Ovary (tissue), 9 donors: Measurements from ENCODE around the gene PLXNA2. TPM values are rescaled to one million over a fixed set of nuclear protein-coding genes. Genes with fewer than 3 reads are reported as not detected.
A peak's percentile ranks its signal among the peaks of the same experiment; 100 is the strongest.

Experiments used
- DNase-seq, 5 donors: peaks; one replicate each; pipeline ENCODE4 v3.0.0-alpha.2; 2019 to 2020
- H3K27ac ChIP-seq, 2 donors: fragments of 200-600 bp; one replicate each; pipeline versions ENCODE4 v1.5.1 to v1.8.0; 2019 to 2022
- H3K27me3 ChIP-seq: fragments of 200-600 bp; one replicate; pipeline ENCODE4 v1.8.0; 2022
- H3K36me3 ChIP-seq: fragments of 200-600 bp; sonication (generic); one replicate; pipeline ENCODE4 v1.5.1; 2019
- H3K4me1 ChIP-seq: one replicate; pipeline ENCODE4 v1.8.1; 2013; ENCODE audit warnings: mild to moderate bottlenecking, moderate library complexity; ENCODE audit not compliant: insufficient read depth
- H3K4me3 ChIP-seq: fragments of 200-600 bp; sonication (generic); one replicate; pipeline ENCODE4 v1.5.1; 2017
- H3K9me3 ChIP-seq, 2 donors: fragments of 200-600 bp in 1 of 2; sonication (generic) in 1 of 2; one replicate each; pipeline versions ENCODE4 v1.5.1 to v1.8.1; 2013 to 2019; ENCODE audit warnings: mild to moderate bottlenecking in 1 of 2, moderate library complexity in 1 of 2
- CTCF ChIP-seq, 3 donors: fragments of 450-650 bp in 2 of 3; fragments of 200-600 bp in 1 of 3; IDR thresholded peaks; one replicate each; pipeline versions ENCODE4 v1.5.1 to v1.8.0; 2016 to 2022; ENCODE audit warnings: antibody characterized with exemption in 3 of 3, mild to moderate bottlenecking in 1 of 3
- EP300 ChIP-seq: sonication (generic); formaldehyde crosslinking; IDR thresholded peaks from one replicate; pipeline ENCODE4 v1.6.1; 2017; ENCODE audit warnings: antibody characterized with exemption
- POLR2A ChIP-seq: fragments of 450-650 bp; IDR thresholded peaks from one replicate; pipeline ENCODE4 v1.6.1; 2017; ENCODE audit warnings: antibody characterized with exemption, mild to moderate bottlenecking, moderate library complexity
- WGBS, 3 donors: extraction: QIAGEN DNeasy Blood & Tissue Kit in 1 of 3; methylation state at CpG; one replicate each; pipeline versions ENCODE4 v1.1.5 to v1.1.7; 2013 to 2017; 5-methylcytosine and 5-hydroxymethylcytosine counted together
- intact Hi-C, 4 donors: fragments of 100-400 bp; cut with DNase I; formaldehyde crosslinking; loops; one replicate each; pipeline versions ENCODE4 v1.11.0 to v1.15.1; 2022 to 2023
- polyA plus RNA-seq, 2 donors: library from polyadenylated mRNA; stranded (reverse); fragments of 200-250 nt in 1 of 2; fragments of 350-450 nt in 1 of 2; fragmentation: Illumina TruSeq in 1 of 2; extraction: RNeasy Lipid Tissue Mini Kit (QIAGEN cat#74804) in 1 of 2; gene quantifications; one replicate each; pipeline ENCODE4 v1.2.3, GENCODE V29; 2013 to 2014
- total RNA-seq, 7 donors: library from RNA; depleted of rRNA in 2 of 7; stranded (reverse); fragments of >200 nt in 2 of 7; fragmentation: NEBNext Ultra II Directional in 3 of 7; extraction: Animal tissue kit (Norgen Biotek cat#: 25700) in 3 of 7; gene quantifications; one replicate each; pipeline versions ENCODE4 v1.1.0 to v1.2.4, GENCODE V29; 2016 to 2023
- donor health status: DM: no; HTN: no; CAD: no; lungs with moderate emphysema.
- donor health status: DM: no; HTN: no; CAD: no.
- donor health status: Bipolar disorder and iron deficiency.
- donor health status: DM: yes; HTN: yes; CAD: no.
- donor health status: DM: no; HTN: no; CAD: no.
- donor health status: DM: yes; HTN: yes; CAD: no.

The PLXNA2 gene
- total and polyA plus RNA-seq, 9 donors = 10.7 to 71.5 (median 44.0) TPM

- DNase-seq = peak in 2 of 5 donors; percentile 19 to 39
- Histone ChIP-seq H3K27ac (peak overlapping the region in 1 of 2 donors; percentile 86), H3K9me3 (no peaks in the 10 kb centered on the region), H3K4me3 (no peak overlapping the region), H3K36me3 (no peaks in the 10 kb centered on the region), H3K4me1 (peaks cover 16% of the 10 kb centered on the region), H3K27me3 (no peaks in the 10 kb centered on the region)
- TF ChIP-seq POLR2A = no peak
- TF ChIP-seq CTCF (IDR thresholded peaks at IDR 0.05) = no peak
- no peak for TF ChIP-seq EP300
- intact Hi-C loops = loop anchor here in 1 of 4 donors (5.0 kb wide), 1 partner anchor 211 kb away; the partner anchor contains the start of gene PLXNA2
- WGBS, 3 donors = 65 to 71% (median 68%) methylated on average over 10 of the region's 10 CpGs
Measured at GRCh38 chr1:208031316-208031931, 212.8 kb downstream of the PLXNA2 start.

GRCh38 chr1:208030288-208031091, 213.7 kb downstream of the PLXNA2 start:
- intact Hi-C loops = loop anchor here in 1 of 4 donors (5.0 kb wide), 1 partner anchor 212 kb away; the partner anchor contains the start of gene PLXNA2
- peaks cover 16% of the 10 kb centered on the region for H3K4me1 ChIP-seq
- peak; percentile 63 to 84 (median 79) for DNase-seq
- H3K36me3 ChIP-seq = no peaks in the 10 kb centered on the region
- H3K27me3 ChIP-seq = no peaks in the 10 kb centered on the region
- H3K27ac ChIP-seq = peak overlapping the region; percentile 65 to 86
- 2 to 10% (median 6%) methylated on average over 12 of the region's 12 CpGs for WGBS, 3 donors
- no peak overlapping the region for H3K4me3 ChIP-seq
- no peak for TF ChIP-seq CTCF (IDR thresholded peaks at IDR 0.05)
- TF ChIP-seq POLR2A = no peak
- no peak for TF ChIP-seq EP300
- no peaks in the 10 kb centered on the region for H3K9me3 ChIP-seq

GRCh38 chr1:208029381-208030287, 214.6 kb downstream of the PLXNA2 start:
- DNase-seq = peak in 3 of 5 donors; percentile 29 to 38 (median 35)
- H3K27me3 ChIP-seq = no peaks in the 10 kb centered on the region
- H3K9me3 ChIP-seq = no peaks in the 10 kb centered on the region
- peak overlapping the region; percentile 65 to 86 for H3K27ac ChIP-seq
- peaks cover 16% of the 10 kb centered on the region for H3K4me1 ChIP-seq
- no peaks in the 10 kb centered on the region for H3K36me3 ChIP-seq
- no peak for TF ChIP-seq CTCF (IDR thresholded peaks at IDR 0.05)
- no peak for TF ChIP-seq EP300
- TF ChIP-seq POLR2A = no peak
- no peak overlapping the region for H3K4me3 ChIP-seq
- 40 to 45% (median 43%) methylated on average over 12 to 13 of the region's 13 CpGs for WGBS, 3 donors
- intact Hi-C loops = loop anchor here in 2 of 4 donors (5.0 to 10.0 kb wide), 2 partner anchors 65 to 213 kb away; partner anchors contain the start of gene PLXNA2 (in 1 of the 2)

- intact Hi-C loops = loop anchor here in 1 of 4 donors (10.0 kb wide), 1 partner anchor 66 kb away; no protein-coding TSS in a partner anchor
- H3K36me3 ChIP-seq = no peaks in the 10 kb centered on the region
- H3K4me1 ChIP-seq = peaks cover 16% of the 10 kb centered on the region
- no peaks in the 10 kb centered on the region for H3K27me3 ChIP-seq
- DNase-seq = no peak
- H3K9me3 ChIP-seq = no peaks in the 10 kb centered on the region
- 58 to 71% (median 58%) methylated on average over 7 of the region's 7 CpGs for WGBS, 3 donors
- H3K4me3 ChIP-seq = no peak overlapping the region
- no peak for TF ChIP-seq EP300
- TF ChIP-seq POLR2A = no peak
- TF ChIP-seq CTCF (IDR thresholded peaks at IDR 0.05) = no peak
- H3K27ac ChIP-seq = peak overlapping the region; percentile 65 to 86
Measured at GRCh38 chr1:208028526-208028925, 215.7 kb downstream of the PLXNA2 start.
